Fibroblast of pulmonary artery (primary cell): ENCODE measurements around the gene LZTS3.
"Not testable (repeated sequence)": the region's sequence is repeated elsewhere in the genome, so short reads cannot be mapped to it uniquely, and the experiment has no call there.

Experiments
- DNase-seq: peaks from one replicate; pipeline ENCODE4 v3.0.0-alpha.2; 2010; ENCODE audit warnings: low read depth
- H3K4me3 ChIP-seq: replicated peaks from 2 replicates; pipeline ENCODE4 v1.5.1; 2011; ENCODE audit warnings: low read depth, mild to moderate bottlenecking, control low read depth, low read length, moderate library complexity
- TF ChIP-seq, protein P1 (sequence below): IDR thresholded peaks from 2 replicates; pipeline ENCODE4 v1.5.1; 2011; ENCODE audit warnings: mild to moderate bottlenecking, control low read depth, low read length, inconsistent platforms; ENCODE audit errors: missing control alignments

LZTS3 gene

GRCh38 chr20:3189561-3190131, 16.3 kb upstream of the LZTS3 start:
- H3K4me3 ChIP-seq: no peak overlapping the region
- TF ChIP-seq, protein P1, sequence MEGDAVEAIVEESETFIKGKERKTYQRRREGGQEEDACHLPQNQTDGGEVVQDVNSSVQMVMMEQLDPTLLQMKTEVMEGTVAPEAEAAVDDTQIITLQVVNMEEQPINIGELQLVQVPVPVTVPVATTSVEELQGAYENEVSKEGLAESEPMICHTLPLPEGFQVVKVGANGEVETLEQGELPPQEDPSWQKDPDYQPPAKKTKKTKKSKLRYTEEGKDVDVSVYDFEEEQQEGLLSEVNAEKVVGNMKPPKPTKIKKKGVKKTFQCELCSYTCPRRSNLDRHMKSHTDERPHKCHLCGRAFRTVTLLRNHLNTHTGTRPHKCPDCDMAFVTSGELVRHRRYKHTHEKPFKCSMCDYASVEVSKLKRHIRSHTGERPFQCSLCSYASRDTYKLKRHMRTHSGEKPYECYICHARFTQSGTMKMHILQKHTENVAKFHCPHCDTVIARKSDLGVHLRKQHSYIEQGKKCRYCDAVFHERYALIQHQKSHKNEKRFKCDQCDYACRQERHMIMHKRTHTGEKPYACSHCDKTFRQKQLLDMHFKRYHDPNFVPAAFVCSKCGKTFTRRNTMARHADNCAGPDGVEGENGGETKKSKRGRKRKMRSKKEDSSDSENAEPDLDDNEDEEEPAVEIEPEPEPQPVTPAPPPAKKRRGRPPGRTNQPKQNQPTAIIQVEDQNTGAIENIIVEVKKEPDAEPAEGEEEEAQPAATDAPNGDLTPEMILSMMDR: no peak
- no peak for DNase-seq

- TF ChIP-seq, protein P1: no peak
- H3K4me3 ChIP-seq: no peak overlapping the region
- no peak for DNase-seq
Measured at GRCh38 chr20:3188823-3189413, 15.6 kb upstream of the LZTS3 start.

DNA sequence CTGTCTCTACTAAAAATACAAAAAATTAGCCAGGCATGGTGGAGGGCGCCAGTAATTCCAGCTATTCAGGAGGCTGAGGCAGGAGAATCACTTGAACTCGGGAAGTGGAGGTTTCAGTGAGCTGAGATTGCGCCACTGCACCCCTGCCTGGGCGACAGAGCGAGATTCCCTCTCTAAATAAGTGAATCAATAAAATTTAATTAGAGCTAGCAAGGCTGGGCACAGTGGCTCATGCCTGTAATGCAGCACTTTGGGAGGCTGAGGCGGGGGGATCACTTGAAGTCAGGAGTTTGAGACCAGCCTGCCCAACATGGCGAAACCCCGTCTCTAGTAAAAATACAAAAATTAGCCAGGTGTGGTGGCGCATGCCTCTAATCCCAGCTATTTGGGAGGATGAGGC, 14.5 kb upstream of the LZTS3 start:
- DNase-seq, H3K4me3 ChIP-seq: not testable (repeated sequence)

DNA sequence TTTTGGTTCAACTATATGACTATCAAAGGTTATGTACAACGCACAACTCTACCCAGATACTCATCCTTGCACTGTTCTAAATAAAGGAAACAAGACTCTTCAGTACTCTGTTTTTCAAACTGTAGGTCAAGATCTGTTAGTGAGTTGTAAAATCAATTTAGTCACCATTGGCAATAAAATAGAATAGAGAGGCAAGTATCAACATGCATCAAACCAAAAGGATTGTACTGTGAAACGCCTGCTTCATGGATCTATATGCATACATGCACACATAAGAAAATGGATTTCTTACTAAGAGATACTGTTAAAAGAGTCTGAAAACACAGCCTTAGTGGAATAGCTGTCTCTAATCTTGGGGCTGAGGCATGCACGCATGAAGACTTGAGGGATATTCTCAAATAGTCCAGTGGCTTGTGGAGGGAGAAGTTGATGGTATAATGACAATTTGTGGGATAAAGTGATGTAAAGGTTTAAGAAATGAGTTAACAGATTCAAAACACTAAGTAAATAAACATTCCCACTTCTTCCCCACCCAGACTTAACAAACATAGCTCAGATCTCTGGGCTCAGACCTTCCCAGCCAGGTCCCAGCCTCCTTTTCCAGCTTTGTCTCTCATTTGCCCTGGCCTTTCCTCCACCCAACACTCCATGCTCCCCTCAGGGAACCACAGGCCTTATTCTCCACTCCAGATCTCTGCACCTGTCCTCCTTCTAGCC, 10.7 kb upstream of the LZTS3 start:
- H3K4me3 ChIP-seq: no peak overlapping the region
- no peak for DNase-seq
- TF ChIP-seq, protein P1: no peak

DNA sequence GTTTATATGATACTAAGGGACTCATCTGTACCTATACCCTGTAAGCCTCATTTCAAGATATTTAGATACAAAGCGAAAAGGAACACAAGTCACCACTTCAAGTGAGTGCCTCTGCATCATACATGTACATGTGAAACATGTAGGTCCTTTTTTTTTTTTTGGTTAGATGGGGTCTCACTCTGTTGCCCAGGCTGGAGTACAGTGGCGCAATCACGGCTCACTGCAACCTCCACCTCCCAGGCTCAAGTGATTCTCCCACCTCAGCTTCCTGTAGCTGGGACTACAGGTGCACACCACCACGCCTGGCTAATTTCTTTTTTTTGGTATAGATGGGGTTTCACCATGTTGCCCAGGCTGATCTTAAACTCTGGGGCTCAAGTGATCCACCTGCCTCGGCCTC, 9.1 kb upstream of the LZTS3 start:
- not testable (repeated sequence) for H3K4me3 ChIP-seq, DNase-seq

DNA sequence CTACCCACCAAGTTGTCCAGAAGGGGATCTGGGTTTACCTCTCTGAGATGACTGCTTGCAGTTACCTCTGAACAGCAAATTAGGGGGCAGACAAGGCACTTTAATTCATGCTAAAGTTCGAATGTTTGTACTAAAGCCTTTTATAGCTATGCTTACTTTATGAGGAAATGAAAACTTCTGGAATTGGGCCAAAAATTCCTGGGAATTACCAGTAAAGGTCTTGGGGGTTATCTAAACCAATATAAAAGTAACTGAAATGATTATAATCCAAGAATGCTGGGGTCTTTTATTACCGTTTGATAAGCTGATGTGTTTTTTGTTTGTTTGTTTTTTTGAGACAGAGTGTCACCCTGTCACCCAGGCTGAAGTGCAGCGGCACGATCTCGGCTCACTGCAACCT, 7.9 kb upstream of the LZTS3 start:
- DNase-seq: no peak
- H3K4me3 ChIP-seq: no peak overlapping the region
- TF ChIP-seq, protein P1: no peak

DNA sequence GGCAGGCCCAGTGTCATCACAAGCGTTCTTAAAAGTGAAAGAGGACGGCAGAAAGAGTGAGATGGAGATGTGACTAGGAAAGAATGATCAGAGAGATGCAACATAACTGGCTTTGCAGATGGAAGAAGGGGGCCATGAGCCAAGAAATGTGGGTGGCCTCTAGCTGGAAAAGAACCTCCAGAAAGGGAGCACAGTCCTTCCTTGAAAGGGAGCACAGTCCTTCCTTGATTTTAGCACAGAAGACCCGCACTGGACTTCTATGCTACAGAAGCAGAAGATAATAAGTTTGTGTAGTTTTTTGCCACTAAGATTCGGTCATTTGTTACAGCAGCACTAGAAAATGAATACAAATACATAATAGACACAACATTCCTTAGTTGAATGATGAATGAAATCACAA, 7.0 kb upstream of the LZTS3 start:
- H3K4me3 ChIP-seq: no peak overlapping the region
- no peak for DNase-seq
- TF ChIP-seq, protein P1: no peak
